Measurements from ENCODE around the gene SOD3. TPM values are rescaled to one million over a fixed set of nuclear protein-coding genes. Genes with fewer than 3 reads are reported as not detected.

SOD3 gene
- total RNA-seq, 3 donors from 2014 or later (not counting 1 experiment from before 2014, with no cell fraction given): not detected

DNA sequence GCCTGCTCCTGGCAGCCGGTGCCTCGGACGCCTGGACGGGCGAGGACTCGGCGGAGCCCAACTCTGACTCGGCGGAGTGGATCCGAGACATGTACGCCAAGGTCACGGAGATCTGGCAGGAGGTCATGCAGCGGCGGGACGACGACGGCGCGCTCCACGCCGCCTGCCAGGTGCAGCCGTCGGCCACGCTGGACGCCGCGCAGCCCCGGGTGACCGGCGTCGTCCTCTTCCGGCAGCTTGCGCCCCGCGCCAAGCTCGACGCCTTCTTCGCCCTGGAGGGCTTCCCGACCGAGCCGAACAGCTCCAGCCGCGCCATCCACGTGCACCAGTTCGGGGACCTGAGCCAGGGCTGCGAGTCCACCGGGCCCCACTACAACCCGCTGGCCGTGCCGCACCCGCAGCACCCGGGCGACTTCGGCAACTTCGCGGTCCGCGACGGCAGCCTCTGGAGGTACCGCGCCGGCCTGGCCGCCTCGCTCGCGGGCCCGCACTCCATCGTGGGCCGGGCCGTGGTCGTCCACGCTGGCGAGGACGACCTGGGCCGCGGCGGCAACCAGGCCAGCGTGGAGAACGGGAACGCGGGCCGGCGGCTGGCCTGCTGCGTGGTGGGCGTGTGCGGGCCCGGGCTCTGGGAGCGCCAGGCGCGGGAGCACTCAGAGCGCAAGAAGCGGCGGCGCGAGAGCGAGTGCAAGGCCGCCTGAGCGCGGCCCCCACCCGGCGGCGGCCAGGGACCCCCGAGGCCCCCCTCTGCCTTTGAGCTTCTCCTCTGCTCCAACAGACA, 4.4 kb downstream of the SOD3 start:
- WGBS (ENCODE audit: insufficient coverage): 22% methylated on average over 103 of the region's 103 CpGs
- Mint-ChIP-seq H3K27me3 (ENCODE audit: low read depth in 2 of 2) (peaks cover 25 to 44% of the 10 kb centered on the region in 2 donors), H3K4me3 (no peak overlapping the region), H3K36me3 (no peaks in the 10 kb centered on the region), H3K27ac (no peak overlapping the region), H3K9me3 (peaks cover 0 to 2% of the 10 kb centered on the region in 2 donors), H3K4me1 (no peaks in the 10 kb centered on the region)
- TF ChIP-seq, protein P1, sequence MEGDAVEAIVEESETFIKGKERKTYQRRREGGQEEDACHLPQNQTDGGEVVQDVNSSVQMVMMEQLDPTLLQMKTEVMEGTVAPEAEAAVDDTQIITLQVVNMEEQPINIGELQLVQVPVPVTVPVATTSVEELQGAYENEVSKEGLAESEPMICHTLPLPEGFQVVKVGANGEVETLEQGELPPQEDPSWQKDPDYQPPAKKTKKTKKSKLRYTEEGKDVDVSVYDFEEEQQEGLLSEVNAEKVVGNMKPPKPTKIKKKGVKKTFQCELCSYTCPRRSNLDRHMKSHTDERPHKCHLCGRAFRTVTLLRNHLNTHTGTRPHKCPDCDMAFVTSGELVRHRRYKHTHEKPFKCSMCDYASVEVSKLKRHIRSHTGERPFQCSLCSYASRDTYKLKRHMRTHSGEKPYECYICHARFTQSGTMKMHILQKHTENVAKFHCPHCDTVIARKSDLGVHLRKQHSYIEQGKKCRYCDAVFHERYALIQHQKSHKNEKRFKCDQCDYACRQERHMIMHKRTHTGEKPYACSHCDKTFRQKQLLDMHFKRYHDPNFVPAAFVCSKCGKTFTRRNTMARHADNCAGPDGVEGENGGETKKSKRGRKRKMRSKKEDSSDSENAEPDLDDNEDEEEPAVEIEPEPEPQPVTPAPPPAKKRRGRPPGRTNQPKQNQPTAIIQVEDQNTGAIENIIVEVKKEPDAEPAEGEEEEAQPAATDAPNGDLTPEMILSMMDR (IDR thresholded peaks at IDR 0.05): no peak
- DNase-seq: no peak
- no peak overlapping the region for H3K27ac ChIP-seq (ENCODE audit: low read length)
- intact Hi-C loops (cut with micrococcal nuclease): no loop called here
- H3K27me3 ChIP-seq (ENCODE audit: control insufficient read depth, insufficient read depth, low read length): peaks cover 2% of the 10 kb centered on the region
- H3K4me1 ChIP-seq (ENCODE audit: control insufficient read depth, insufficient read depth, low read length): no peaks in the 10 kb centered on the region
- no peak overlapping the region for H3K4me3 ChIP-seq (ENCODE audit: low read length)
- no peaks in the 10 kb centered on the region for H3K36me3 ChIP-seq (ENCODE audit: control insufficient read depth, insufficient read depth, low read length)
- no peak for ATAC-seq
- no peaks in the 10 kb centered on the region for H3K9me3 ChIP-seq (ENCODE audit: control insufficient read depth, insufficient read depth, low read length)

DNA sequence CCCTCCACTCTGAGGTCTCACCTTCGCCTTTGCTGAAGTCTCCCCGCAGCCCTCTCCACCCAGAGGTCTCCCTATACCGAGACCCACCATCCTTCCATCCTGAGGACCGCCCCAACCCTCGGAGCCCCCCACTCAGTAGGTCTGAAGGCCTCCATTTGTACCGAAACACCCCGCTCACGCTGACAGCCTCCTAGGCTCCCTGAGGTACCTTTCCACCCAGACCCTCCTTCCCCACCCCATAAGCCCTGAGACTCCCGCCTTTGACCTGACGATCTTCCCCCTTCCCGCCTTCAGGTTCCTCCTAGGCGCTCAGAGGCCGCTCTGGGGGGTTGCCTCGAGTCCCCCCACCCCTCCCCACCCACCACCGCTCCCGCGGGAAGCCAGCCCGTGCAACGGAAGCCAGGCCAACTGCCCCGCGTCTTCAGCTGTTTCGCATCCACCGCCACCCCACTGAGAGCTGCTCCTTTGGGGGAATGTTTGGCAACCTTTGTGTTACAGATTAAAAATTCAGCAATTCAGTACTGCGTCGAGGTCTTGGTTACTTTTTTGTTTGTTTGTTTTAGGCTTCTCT, 5.0 kb downstream of the SOD3 start:
- peaks cover 2% of the 10 kb centered on the region for H3K27me3 ChIP-seq (ENCODE audit: control insufficient read depth, insufficient read depth, low read length)
- H3K4me3 ChIP-seq (ENCODE audit: low read length): no peak overlapping the region
- DNase-seq: no peak
- no peak for ATAC-seq
- no peaks in the 10 kb centered on the region for H3K9me3 ChIP-seq (ENCODE audit: control insufficient read depth, insufficient read depth, low read length)
- TF ChIP-seq, protein P1 (IDR thresholded peaks at IDR 0.05): no peak
- no peak overlapping the region for H3K27ac ChIP-seq (ENCODE audit: low read length)
- H3K4me1 ChIP-seq (ENCODE audit: control insufficient read depth, insufficient read depth, low read length): no peaks in the 10 kb centered on the region
- H3K4me1 Mint-ChIP-seq: peaks cover 0 to 4% of the 10 kb centered on the region in 2 donors
- no peak overlapping the region for H3K27ac Mint-ChIP-seq
- H3K36me3 Mint-ChIP-seq: no peaks in the 10 kb centered on the region
- H3K36me3 ChIP-seq (ENCODE audit: control insufficient read depth, insufficient read depth, low read length): no peaks in the 10 kb centered on the region
- WGBS (ENCODE audit: insufficient coverage): 8% methylated on average over 25 of the region's 25 CpGs
- peaks cover 0 to 2% of the 10 kb centered on the region in 2 donors for H3K9me3 Mint-ChIP-seq
- no peak overlapping the region for H3K4me3 Mint-ChIP-seq
- intact Hi-C loops (cut with micrococcal nuclease): no loop called here
- H3K27me3 Mint-ChIP-seq (ENCODE audit: low read depth in 2 of 2): peaks cover 25 to 44% of the 10 kb centered on the region in 2 donors

DNA sequence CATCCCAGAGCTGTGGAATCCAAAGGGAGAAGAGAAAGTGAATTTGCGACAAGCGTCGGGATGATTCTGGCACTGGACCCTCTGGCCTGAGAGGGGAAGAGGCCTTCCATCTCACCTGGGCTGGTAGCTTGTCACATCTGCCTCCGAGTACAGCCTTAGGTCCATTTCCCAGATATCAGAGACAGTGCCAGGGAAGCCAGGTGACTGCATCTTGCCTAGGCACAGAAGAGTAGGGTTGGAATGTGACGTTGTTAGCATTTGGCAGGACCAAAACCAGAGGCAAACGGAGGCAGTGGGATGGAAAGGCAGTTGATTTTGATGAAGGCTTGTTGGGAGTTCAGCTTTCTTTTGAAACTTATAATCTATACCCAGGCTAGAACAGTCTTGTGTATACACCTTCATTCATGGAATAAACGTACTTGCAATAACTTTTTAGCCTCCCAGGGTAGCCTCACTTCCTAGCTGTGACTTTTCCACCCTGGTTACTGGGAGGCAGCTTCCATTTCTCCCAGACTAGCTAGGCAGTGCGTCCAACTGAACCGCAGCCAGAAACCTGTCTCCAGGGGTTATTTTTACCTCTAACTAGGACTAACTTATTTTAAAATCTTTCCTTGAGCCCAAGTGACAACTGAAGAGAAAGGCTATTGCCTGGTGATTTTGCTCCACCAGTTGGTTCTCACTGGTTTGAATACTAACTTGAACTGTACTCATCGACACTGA, 5.9 kb downstream of the SOD3 start:
- intact Hi-C loops (cut with micrococcal nuclease): no loop called here
- no peak overlapping the region for H3K4me3 ChIP-seq (ENCODE audit: low read length)
- no peaks in the 10 kb centered on the region for H3K9me3 ChIP-seq (ENCODE audit: control insufficient read depth, insufficient read depth, low read length)
- DNase-seq: no peak
- TF ChIP-seq, protein P1 (IDR thresholded peaks at IDR 0.05): no peak
- ATAC-seq: no peak
- H3K27me3 Mint-ChIP-seq (ENCODE audit: low read depth in 2 of 2): peaks cover 25 to 44% of the 10 kb centered on the region in 2 donors
- H3K9me3 Mint-ChIP-seq: peaks cover 0 to 2% of the 10 kb centered on the region in 2 donors
- peaks cover 2% of the 10 kb centered on the region for H3K27me3 ChIP-seq (ENCODE audit: control insufficient read depth, insufficient read depth, low read length)
- H3K36me3 ChIP-seq (ENCODE audit: control insufficient read depth, insufficient read depth, low read length): no peaks in the 10 kb centered on the region
- H3K27ac Mint-ChIP-seq: no peak overlapping the region
- no peak overlapping the region for H3K27ac ChIP-seq (ENCODE audit: low read length)
- H3K4me1 ChIP-seq (ENCODE audit: control insufficient read depth, insufficient read depth, low read length): no peaks in the 10 kb centered on the region
- H3K36me3 Mint-ChIP-seq: no peaks in the 10 kb centered on the region
- H3K4me3 Mint-ChIP-seq: no peak overlapping the region
- WGBS (ENCODE audit: insufficient coverage): 88% methylated on average over 10 of the region's 10 CpGs
- H3K4me1 Mint-ChIP-seq: peaks cover 0 to 4% of the 10 kb centered on the region in 2 donors

Measured in natural killer cell (primary cell).